ENCODE results near the gene KIAA0513.

Gene KIAA0513

DNA sequence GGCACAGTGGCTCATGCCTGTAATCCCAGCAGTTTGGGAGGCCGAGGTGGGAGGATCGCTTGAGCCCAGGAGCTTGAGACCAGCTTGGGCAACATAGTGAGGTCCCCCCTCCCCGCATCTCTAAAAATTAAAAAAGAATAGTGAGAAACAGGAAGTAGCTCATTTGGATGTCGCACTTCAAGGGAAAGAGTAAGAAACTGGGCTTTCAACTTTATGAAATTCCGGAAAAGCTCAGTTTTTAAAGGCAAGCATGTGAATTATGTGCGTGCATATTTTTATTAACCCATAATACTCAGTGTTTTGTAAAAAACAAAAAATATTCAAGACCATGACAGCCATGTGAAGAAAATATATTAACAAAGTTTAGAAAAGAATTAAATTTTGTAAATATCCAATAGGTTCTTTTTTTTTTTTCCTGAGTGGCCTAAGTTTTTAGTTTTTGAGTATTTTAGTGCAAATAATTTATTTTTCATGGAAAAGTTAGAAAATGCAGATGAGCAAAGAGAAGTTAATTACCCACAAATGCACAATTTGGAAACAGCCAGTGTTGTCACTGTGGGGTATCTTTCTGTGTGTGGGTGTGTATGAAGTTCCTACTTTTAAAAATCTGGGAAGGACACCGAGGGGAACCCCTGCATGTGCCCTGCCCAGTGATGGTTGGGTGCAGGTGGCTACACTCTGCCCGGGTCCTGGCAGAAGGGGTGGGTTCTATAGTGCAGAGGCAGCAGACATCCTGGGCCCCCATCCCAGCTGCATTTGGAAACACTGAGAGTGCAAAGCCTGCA is 44.7 kb downstream of the KIAA0513 start:
- no peak for DNase-seq (ENCODE audit: low read depth in 2 of 2)

DNA sequence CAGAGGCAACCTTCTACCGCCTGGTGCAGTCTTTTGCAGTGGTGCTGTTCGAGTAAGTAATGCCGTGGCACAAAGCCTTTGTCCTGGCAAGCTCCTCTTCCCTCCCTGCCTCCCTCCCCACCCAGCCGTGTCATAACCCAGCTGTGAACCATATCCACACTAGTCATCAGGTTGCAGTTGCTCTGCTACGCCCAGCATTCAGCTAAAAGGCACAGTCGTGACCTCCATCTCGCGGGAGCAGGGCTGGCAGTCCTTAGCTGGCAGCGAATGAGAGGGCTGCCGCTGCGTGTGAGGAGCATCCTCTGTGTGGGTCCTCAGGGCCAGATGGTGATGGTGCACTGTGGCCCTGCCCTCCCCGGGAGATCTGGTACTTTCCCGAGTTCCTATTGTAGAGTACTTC is 45.4 kb downstream of the KIAA0513 start:
- DNase-seq (ENCODE audit: low read depth in 2 of 2): no peak

DNA sequence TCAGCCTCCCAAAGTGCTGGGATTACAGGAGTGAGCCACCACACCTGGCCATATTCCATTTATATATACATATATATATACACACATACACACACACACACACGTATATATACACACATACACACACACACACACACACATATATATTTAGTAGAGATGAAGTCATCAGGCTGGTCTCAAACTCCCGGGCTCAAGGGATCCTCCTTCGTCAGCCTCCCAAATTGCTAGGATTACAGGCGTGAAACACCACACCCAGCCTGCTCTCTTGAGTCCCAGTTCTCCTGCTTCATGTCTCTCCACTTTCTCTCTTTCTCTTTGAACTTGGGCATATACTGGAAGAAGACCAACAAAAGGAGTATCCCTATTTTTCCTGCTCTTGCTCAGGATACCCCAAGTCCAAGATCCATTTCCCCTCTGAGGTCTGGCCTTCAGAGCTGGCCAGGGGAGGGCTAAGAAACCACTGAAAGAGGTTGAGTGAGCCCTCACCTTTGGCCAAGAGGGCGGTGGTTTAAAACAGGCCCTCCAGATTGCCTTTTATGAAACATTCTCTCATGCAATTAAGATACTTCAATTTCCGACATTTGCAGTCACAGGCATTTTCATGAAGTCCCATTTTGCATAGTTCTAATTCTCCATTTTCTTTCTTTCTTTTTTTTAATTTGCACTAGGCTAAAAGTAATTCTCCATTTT is 46.8 kb downstream of the KIAA0513 start:
- no peak for DNase-seq (ENCODE audit: low read depth in 2 of 2)

DNA sequence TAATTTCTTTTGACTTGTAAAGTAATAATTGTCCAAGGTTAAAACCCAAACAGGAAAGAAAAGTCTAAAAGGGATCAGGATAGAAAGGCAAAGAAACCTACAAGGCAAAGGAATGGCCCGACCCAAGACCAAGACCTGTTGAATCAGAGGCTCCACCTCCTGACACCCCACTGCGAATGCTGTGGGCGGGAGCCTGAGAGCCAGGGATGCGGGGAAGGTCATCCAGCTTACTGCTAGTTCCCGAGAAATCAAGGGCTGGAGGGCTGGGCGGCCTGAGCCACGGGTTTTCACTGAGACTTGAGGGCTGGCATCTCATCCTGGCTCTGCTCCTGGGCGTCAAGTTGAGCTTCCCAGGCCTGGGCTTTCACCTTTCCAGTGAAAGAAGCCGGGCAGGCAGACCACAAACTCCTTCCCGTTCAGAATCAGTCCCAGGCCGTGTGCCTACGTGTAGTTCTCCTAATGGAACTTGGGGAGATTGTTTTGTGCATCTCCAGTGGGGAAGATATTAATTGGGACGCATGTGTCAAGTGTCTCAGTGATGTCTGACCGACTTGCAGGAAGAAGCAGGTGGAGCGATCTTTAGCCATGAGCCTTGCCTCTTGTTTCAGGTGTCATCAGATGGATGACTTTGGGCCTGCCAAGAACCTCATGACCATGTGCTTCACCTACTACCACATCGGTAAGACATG is 47.8 kb downstream of the KIAA0513 start:
- DNase-seq (ENCODE audit: low read depth in 2 of 2): no peak

DNA sequence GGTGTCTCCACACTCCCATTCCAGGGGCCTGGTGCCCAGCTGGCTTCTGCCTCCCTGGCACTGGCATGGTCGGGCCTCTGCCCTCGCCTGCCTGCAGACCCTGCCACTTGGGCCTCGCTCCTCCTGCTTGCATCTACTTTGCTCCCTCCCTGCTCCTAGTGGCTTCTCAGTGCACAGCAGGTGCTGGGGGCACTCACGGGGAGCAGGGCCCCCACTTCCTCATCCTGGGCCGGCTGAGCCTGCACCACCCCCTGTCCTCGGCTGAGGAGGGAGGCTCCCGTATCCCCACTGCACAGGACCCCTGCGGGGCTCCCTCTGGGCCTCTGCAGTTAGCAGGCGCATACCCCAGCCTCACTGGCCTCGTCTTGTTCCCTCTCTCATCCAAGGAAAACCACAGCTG is 49.4 kb downstream of the KIAA0513 start:
- DNase-seq (ENCODE audit: low read depth in 2 of 2): no peak

DNA sequence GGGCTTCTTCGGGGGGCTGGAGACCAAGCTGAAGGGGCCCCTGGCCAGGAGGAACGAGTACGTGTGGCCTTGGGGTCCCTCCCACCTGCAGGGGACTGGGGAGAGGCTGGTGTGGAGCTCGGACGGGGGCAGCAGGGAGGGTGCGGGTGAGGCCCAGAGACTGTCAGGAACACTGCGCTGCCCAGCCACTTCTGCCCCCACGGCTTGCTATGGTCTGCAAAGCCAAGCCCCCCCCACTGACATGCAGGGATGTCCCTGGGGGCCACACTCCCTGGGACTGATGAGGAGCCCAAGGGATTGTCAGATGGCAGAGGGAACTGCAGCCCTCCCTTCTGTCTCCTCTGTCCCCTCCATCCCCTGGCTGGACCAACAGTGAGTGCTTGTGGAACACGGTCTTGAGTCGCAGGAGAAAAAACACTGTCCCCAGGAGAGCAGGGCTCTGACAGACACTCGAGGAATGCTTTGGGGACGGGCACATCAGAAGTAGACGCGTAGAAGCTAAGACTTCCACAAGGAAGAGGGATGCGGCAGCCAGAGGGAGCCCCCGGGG is 50.1 kb downstream of the KIAA0513 start:
- DNase-seq (ENCODE audit: low read depth in 2 of 2): no peak

DNA sequence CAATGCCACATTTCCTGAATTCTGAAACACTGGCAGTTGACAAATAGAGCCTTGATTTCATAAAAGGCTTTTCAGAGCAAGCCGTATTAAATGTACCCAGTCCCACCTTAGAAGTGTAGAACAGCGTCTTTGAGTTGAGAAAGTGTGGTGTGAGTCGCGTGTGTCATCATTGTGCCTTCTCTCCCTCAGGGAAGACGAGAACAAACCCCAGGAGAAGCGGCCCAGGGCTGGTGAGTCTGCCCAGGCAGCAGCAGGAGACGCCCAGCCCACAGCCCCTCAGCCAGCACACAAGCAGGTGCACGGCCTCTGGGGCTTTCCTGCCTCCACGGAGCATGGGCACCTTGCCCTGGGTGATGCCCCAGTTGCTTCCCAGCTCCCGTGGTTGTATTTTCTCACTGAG is 50.6 kb downstream of the KIAA0513 start:
- no peak for DNase-seq (ENCODE audit: low read depth in 2 of 2)

DNA sequence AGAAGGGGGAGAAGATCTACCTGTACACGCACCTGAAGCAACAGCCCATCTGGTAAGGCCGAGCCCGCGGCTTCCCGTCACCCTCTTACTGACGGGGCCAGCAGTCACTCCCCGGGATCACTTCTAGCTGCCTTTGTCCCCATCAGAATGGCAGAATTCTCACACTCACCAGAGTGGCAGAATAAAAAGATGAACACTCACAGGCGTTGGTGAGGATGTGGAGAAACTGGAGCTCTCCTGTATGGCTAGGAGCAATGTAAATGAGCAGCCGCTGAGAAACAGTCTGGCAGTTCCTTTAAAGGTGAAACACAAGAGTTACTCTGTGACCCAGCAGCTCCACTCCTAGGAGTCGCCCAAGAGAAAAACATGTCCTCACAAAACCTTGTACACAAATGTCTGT is 51.4 kb downstream of the KIAA0513 start:
- DNase-seq (ENCODE audit: low read depth in 2 of 2): no peak

DNA sequence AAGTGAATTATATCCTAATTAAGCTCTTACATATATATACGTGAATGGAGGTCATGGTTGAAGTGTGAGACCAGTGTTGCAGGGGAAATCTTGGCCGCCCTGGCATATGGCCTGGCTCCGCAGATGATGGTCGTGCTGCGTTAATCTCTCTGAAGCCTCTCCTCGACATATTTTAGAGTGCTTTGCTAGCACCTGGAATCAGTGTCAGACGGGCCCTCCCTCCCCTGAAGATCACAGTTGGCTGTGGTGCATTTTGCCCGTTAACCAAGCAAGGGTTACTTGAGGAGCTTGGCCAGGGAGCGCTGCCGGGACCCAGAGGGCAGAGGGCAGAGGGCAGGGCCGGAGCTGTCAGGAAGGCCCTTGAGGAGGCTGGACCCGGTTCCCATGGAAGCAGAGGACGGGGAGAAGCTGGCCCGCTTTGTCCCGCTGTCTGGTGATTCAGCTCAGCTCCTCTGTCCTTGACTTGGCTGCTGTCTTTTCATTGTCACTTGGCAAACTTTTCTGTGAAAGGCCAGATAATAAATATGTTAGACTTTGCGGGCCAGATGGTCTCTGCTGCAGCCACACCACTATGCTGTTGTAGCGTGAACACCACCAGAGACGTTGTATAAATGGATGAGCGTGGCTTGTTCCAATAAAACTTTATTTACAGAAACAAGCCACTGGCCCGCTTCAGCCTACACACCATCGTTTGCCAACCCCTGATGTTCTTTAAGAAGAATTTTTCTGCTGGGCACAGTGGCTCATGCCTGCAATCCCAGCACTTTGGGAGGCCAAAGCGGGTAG is 52.4 kb downstream of the KIAA0513 start:
- no peak for DNase-seq (ENCODE audit: low read depth in 2 of 2)

DNA sequence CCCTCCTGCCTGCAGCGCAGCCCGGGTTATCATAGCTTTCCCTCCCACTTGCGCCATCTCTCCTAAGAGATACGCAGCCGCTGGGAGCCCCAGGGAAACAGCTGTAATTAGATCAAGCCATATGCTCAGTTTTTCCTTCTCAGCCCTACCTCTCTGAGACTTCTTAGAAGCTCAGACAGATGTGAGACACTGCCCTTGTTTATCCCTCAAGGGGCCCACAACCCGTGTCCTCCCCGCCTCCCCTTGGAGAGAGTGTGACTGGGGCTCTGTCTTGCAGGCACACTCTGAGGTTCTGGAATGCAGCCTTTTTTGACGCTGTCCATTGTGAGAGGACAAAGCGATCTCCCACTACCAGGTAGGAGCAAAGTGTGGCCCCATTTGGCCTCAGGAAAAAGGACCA is 53.4 kb downstream of the KIAA0513 start:
- no peak for DNase-seq (ENCODE audit: low read depth in 2 of 2)

DNA sequence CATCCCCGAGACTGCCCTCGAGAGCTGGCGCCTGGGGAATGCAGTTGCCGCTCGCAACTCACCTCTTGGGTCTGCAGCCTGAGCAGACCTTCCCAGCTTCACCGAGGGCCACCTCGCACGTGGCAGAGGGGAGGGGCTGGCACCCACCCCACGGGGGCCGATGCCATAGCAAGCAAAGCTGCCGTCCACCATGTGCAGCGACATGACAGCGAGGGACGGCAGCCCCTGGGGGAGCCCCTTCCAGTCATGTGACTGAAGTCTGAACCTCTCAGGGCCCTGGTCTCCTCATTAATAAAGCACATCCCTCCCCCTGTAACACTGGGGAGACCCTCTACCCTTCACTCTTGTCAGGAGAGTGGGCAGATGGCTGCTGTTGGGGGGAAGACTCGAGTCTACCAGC is 54.2 kb downstream of the KIAA0513 start:
- DNase-seq (ENCODE audit: low read depth in 2 of 2): no peak

DNA sequence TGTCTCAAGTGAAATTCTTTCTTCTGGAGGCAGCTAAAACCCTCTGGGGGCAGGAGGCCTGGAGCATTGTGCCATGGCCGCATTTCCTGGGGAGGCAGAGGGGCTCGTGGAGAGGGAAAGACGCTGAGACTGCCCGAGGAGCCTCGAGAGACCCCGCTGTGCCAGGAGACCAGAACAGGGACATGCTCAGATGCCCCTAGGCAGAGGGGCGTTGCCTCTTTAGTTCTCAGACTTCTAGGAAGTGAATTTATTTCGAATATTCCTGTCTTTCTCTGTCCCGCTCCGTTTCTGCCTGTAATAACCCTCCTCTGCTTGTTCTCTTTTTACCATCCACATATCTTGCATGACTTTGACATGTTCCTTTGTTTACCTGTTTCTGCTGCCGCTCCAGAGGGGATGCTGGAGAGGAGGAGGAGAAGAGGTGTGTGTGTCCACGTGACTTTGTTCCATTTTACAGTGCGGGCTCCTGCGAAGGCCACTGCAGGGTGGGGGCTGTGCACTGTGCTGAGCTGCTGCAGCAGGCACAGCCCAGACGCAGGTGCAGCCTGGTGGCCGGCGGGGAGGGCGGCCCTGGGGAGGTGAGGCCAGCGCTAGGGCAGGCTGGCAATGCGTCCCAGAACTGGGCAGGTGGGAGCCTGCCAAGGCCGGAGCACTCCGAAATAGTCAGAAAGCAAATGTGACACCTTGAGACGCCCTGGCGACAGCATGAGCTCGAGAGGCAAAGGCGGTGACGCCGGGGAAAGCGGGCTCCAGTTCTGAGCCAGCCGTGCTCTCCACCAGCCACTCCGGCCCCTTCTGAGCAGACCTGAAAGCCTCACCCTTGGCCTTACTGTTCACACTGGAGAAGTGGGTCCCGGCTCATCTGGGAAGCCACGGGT is 54.8 kb downstream of the KIAA0513 start:
- DNase-seq (ENCODE audit: low read depth in 2 of 2): no peak

DNA sequence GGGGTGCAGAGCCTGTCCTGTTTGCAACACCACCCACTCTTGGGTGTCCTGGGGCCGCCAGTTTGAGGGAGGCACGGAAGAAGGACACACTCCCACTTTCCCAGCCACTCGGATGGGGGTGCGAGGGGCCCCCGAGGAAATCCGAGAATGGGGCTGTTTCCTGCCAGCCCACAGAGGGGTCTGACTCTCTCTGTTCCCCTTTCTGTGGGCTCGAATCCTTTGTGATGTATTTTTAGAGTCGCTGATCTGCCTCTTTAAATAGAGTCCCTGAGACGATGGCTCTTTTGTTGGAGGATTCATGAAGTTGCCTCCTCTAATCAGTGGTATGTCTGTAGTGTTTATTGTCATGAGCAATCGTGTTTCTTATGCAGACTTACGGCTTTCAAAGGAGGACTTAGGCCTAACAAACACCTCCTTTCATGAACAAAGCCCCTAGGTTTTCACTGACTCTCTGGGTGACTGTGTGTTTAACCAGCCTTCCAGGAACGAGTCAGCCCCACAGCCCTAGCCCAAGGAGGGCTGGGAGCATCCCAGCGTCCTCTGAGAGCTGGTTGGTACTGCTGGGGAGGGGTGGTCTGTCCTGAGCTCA is 55.5 kb downstream of the KIAA0513 start:
- DNase-seq (ENCODE audit: low read depth in 2 of 2): no peak

DNA sequence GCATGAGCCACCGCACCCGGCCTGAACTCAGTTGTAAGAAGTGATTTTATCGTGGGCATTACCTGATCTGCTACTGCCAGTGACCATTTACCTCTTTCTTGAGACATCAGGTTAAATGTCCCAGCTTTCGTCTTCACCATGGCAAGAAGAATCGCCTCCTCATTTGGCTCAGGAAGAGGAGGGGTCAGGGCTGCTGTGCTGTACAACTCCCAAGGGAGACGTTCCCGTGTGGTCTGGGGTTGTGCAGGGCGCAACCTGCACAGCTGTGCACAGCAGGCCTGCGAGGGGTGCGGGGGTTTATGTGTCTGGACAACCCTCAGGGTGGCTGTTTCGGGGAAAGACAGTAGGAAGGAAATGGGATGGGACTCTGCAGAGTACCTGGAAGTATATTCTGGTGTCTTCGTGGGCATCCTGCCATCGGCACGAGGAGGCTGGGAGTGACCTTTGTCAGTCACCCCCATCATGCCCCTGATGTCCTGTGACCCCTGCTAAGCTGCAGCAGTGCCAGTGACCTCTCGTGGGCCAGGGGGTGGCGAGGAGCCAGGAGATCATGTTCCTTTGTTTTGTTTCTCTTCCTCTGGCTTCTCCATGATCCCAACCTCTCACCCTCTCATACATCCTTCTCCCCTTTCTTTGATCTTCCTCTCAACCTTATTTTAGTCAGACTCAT is 57.4 kb downstream of the KIAA0513 start:
- DNase-seq (ENCODE audit: low read depth in 2 of 2): no peak

DNA sequence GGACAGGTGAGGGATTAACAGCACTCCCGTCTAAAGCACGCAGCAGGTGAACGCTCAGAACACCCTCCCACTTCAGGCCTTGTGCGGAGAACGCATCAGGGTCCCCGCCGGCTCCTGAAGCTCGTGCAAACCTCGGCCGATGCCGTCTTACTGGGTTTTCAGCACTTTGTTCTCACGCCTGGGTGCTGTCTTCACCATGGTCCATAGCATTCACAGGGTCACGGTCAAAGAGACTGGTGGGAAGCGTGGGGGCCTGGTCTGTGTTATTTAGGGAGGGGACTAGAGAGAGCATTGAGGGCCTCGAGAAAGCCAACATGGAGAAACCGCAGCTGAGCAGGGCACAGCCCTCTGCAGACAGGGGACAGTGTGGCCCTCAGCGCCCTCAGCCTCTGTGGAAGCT is 58.1 kb downstream of the KIAA0513 start:
- DNase-seq (ENCODE audit: low read depth in 2 of 2): no peak

DNA sequence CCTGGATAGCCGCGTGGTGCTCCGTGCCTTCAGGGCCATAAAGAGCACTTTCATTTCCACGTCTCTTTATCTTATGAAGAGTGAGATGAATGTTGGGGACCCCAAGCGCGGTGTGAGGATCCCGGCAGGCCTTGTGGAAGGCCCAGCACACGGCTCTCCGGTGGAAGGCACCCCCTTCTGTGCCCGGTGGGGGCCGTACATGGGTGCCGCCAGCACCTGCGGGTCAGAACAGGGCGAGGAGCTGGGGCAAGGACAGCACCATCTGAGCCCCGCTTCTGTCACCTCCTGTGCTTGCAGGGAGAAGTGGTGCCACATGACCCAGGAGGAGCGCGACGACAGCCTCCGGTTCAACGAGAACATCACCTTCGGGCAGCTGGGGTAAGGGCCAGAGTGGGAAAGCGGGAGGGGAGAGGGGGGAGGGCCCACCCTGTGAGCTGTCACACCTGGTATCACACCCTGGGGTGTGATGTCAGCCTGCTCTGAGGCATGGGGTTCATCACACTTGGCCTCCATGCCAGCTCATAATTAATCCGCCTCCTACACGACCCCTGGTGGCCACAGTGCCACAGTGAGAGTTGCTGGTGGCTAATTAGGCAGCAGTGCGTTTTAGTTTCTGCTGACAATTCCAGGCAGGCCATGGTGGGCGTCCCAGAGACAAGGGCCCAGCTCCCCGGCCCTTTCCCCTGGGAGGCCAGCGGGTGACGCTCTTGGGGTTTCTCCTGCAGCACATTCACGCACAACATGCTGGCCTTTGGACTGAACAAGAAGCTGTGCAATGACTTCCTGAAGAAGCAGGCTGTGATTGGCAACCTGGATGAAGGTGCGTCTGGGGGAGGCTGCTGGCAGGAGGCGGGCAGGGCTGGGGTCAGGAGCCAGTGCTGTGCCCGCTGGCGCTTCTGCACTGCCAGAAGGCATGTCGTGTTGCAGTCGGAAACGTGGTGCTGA is 59.0 kb downstream of the KIAA0513 start:
- DNase-seq (ENCODE audit: low read depth in 2 of 2): peak; percentile 52 to 64

DNA sequence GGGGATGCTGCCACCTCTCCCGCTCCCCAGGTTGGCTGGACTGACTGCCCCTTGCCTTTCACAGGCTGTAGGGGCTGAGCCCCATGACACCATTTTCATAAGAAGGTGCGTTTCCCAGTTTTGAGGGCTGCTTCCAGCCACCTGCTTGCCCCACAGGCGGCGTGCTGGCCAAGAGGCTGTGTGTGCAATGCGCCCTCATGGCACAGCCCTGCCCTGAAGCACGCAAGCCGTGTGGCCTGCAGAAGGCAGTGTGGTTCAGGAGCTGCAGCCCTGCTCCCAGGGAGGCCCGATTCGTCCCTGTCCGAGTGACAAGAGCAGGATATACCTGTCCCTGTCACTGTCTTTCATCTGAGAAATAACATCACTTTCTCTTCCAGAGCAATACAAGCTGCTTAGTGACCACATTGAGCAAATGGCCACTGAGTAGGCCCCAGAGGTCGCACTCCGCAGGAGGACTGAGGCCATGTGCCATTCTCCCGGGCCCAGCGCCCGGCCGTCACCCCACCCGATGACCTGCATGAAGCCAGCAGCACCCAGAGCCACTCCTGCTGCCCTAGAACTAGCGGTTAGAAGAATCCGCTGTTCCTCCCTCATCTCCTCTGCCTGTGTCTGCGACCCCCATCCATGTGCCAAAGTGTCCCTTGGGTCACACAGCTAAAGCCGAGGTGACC is 60.4 kb downstream of the KIAA0513 start:
- no peak for DNase-seq (ENCODE audit: low read depth in 2 of 2)

DNA sequence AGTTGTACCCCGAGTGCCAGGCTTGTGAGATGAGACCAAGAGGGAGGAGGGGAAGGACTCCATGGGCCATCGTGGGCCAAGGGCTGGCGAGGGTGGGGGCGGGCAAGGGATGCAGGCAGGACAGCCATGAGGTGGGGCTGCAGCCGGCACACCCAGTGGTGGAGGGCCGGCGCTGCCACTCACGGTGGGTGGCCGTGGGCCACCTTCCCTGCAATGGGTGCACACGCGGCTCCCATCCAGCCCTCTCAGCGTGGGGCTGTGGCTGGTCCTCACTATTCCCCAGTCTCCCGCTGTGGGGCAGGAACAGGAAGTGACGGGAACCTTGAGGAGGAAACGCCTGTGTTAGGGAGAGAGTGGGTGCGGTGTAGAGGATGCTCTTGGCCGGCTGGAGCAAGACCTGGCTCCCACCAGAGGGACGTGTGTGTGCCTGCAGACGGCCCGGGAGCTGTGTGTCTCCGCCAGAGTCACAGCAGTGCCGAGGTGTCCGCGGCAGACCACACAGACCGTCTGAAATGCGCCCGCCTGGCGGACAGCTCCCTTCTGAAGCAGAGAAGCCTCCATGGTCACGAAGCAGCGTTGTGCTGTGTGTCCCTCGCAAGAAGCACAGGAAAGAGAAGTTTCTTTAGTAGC is 61.1 kb downstream of the KIAA0513 start:
- no peak for DNase-seq (ENCODE audit: low read depth in 2 of 2)

All from stimulated activated CD8-positive, alpha-beta memory T cell treated with anti-CD3 and anti-CD28 coated beads, Interleukin-7, amount 100 ng/mL, for 4 hours (primary cell).